ENCODE measurements around the gene DUSP22. TPM values are rescaled to one million over a fixed set of nuclear protein-coding genes. Genes with fewer than 3 reads are reported as not detected.

The DUSP22 gene
- polyA plus RNA-seq, 1 experiment = 9.8 TPM

DNA sequence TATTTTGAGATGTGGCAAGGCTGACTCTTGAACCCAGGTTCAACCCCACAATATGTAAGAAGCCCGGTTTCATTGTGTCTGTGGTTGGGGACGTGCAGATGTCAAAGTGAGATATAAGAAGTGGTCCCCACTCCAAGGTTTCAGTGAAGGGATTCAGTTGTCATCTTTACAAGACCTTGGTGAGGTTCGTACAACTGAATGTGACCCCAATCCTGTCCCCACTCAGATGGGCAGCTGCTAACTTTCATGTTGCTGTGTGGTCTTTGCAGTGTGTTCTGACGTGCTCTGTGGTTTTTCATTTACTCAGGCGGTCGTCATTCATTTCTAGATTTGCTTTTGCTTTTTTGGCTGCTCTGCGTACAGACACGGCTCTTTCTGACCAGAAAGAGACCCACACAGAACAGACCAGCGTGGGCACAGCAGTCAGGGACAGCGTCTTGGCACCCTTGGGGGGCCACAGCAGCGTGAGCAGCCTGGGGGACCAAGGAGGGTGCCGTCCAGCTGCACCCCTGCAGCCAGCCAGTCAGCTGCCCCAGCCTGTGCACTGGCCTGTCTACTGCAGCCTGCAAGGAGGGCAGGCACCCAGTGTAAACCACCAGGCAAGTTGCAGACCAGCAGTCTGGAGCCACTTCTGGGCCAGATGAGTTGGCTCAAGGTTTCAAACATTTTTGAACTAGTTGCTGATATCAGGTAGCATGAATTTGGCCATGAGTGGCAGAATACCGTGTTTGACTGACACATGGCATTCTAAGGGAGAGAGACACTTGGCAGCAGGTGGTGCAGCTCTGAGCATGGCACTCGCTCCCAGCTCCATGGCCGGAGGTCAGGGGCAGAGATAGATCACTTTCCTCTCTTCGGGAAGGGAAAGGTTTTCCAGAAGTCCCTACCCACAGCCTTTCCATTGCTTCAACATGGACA lies 49.9 kb downstream of the DUSP22 start:
- CTCF ChIA-PET = no interaction called here
- H3K36me3 ChIP-seq (ENCODE audit: control insufficient read depth, insufficient read depth, low read length) = no peaks in the 10 kb centered on the region
- DNase-seq (ENCODE audit: low read depth) = no peak
- TF ChIP-seq, protein P1, sequence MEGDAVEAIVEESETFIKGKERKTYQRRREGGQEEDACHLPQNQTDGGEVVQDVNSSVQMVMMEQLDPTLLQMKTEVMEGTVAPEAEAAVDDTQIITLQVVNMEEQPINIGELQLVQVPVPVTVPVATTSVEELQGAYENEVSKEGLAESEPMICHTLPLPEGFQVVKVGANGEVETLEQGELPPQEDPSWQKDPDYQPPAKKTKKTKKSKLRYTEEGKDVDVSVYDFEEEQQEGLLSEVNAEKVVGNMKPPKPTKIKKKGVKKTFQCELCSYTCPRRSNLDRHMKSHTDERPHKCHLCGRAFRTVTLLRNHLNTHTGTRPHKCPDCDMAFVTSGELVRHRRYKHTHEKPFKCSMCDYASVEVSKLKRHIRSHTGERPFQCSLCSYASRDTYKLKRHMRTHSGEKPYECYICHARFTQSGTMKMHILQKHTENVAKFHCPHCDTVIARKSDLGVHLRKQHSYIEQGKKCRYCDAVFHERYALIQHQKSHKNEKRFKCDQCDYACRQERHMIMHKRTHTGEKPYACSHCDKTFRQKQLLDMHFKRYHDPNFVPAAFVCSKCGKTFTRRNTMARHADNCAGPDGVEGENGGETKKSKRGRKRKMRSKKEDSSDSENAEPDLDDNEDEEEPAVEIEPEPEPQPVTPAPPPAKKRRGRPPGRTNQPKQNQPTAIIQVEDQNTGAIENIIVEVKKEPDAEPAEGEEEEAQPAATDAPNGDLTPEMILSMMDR (IDR thresholded peaks at IDR 0.05; ENCODE audit: insufficient read depth, low read depth, low read length) = no peak
- H3K4me3 ChIP-seq (ENCODE audit: low read depth, low read length) = no peak overlapping the region
- no peaks in the 10 kb centered on the region for H3K27me3 ChIP-seq (ENCODE audit: control insufficient read depth, insufficient read depth, low read length)
- POLR2A ChIA-PET = no interaction called here

DNA sequence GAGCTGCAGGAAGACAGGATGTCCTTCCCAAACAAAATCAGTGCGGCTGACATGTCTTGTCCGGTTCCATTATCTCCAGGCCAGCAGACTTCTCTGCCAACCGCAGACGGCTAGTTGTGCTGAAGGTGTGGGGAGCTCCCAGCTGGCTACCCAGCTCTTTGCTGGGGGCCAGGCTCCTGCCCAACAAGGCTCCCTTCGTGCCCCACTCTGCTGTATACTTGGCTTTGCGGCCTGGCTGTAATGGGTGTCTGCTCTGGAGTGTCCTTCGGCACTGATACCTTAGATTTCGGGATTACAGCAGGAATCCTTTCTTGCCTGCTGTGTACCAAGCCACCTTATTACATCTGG lies 50.5 kb downstream of the DUSP22 start:
- CTCF ChIA-PET = no interaction called here

DNA sequence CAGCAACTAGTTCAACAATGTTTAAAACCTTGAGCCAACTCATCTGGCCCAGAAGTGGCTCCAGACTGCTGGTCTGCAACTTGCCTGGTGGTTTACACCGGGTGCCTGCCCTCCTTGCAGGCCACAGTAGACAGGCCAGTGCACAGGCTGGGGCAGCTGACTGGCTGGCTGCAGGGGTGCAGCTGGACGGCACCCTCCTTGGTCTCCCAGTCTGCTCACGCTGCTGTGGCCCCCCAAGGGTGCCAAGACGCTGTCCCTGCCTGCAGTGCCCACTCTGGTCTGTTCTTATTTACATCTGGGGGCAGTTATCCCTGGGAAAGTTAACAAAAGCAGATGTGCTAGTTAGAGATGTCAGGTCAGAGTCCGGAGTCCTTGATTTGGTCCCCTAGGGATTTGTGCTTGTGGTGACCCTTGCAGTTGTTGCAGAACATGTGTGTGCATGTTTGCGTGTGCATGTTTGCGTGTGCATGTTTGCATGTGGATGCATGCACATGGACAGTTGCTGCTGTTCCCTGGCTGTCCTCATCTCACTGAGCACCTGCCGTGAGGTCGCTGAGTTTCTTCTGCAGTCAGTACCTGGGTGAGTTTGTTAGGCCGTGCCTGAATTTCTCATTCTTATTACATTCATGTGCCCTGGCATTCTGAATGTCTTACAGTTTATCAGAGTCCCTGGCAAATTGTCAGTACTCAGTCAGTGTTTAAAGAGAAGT lies 51.1 kb downstream of the DUSP22 start:
- TF ChIP-seq, protein P1 (IDR thresholded peaks at IDR 0.05; ENCODE audit: insufficient read depth, low read depth, low read length) = no peak
- H3K4me3 ChIP-seq (ENCODE audit: low read depth, low read length) = no peak overlapping the region
- POLR2A ChIA-PET = no interaction called here
- H3K36me3 ChIP-seq (ENCODE audit: control insufficient read depth, insufficient read depth, low read length) = peaks cover 3% of the 10 kb centered on the region; the same call in 1 of the 2 replicates
- no peak for DNase-seq (ENCODE audit: low read depth)
- CTCF ChIA-PET = no interaction called here
- H3K27me3 ChIP-seq (ENCODE audit: control insufficient read depth, insufficient read depth, low read length) = no peaks in the 10 kb centered on the region

More for the DNA sequence above, 50.5 kb downstream of the DUSP22 start:
- Histone ChIP-seq H3K27me3 (ENCODE audit: control insufficient read depth, insufficient read depth, low read length) (no peaks in the 10 kb centered on the region), H3K36me3 (ENCODE audit: control insufficient read depth, insufficient read depth, low read length) (no peaks in the 10 kb centered on the region), H3K4me3 (ENCODE audit: low read depth, low read length) (no peak overlapping the region)
- no peak for DNase-seq (ENCODE audit: low read depth)
- TF ChIP-seq, protein P1 (IDR thresholded peaks at IDR 0.05; ENCODE audit: insufficient read depth, low read depth, low read length) = no peak
- POLR2A ChIA-PET = no interaction called here

DNA sequence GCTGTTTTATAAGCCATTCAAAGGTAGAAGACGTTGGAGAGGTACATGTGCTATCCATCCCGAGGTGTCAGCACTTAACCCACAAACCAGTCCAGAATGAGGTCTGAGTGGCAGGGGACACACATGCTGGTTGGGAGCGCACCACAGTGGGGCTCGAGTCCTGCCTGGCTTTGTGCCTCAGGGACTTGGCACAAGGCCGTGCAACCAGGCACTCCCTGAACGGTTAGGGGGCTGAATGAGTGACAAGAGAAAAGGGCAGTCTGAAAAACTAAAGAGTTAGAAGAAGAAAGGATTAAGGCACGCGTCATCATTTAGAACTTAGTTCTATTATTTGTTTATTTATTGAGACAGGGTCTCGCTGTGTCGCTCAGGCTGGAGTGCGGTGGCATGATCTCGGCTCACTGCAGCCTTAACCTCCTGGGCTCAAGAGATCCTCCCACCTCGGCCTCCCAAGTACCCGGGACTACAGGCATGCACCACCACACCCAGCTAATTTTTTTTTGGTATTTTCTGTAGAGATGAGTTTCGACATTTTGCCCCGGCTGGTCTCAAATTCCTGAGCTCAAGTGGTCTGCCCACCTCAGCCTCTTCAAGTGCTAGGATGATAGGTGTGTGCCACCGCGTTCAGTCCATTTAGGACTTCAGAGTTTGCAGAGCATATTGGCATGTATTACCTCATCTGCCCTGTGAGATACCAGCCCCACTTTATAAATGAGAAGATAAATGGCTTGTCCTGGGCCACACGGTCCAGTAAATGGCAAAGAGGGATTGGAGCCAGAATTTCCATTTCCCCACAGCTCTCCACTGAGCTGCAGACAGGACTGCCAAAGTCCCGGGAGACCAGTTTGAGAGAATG lies 51.9 kb downstream of the DUSP22 start:
- CTCF ChIA-PET = no interaction called here
- Histone ChIP-seq H3K27me3 (ENCODE audit: control insufficient read depth, insufficient read depth, low read length) (no peaks in the 10 kb centered on the region), H3K36me3 (ENCODE audit: control insufficient read depth, insufficient read depth, low read length) (peaks cover 3% of the 10 kb centered on the region; the same call in 1 of the 2 replicates), H3K4me3 (ENCODE audit: low read depth, low read length) (no peak overlapping the region)
- TF ChIP-seq, protein P1 (IDR thresholded peaks at IDR 0.05; ENCODE audit: insufficient read depth, low read depth, low read length) = no peak
- DNase-seq (ENCODE audit: low read depth) = no peak
- POLR2A ChIA-PET = no interaction called here

All from BJ (cell line).